GM18907 (cell line): ENCODE measurements around the gene CD101.
"Not testable (repeated sequence)": the region's sequence is repeated elsewhere in the genome, so short reads cannot be mapped to it uniquely, and the experiment has no call there.

Experiments used
- ATAC-seq: cut with Tn5 transposase; IDR thresholded peaks from one replicate; pipeline ENCODE4 v1.9.1; 2021; ENCODE audit warnings: mild to moderate bottlenecking, moderate library complexity; ENCODE audit not compliant: unreplicated experiment

Gene CD101, protein sequence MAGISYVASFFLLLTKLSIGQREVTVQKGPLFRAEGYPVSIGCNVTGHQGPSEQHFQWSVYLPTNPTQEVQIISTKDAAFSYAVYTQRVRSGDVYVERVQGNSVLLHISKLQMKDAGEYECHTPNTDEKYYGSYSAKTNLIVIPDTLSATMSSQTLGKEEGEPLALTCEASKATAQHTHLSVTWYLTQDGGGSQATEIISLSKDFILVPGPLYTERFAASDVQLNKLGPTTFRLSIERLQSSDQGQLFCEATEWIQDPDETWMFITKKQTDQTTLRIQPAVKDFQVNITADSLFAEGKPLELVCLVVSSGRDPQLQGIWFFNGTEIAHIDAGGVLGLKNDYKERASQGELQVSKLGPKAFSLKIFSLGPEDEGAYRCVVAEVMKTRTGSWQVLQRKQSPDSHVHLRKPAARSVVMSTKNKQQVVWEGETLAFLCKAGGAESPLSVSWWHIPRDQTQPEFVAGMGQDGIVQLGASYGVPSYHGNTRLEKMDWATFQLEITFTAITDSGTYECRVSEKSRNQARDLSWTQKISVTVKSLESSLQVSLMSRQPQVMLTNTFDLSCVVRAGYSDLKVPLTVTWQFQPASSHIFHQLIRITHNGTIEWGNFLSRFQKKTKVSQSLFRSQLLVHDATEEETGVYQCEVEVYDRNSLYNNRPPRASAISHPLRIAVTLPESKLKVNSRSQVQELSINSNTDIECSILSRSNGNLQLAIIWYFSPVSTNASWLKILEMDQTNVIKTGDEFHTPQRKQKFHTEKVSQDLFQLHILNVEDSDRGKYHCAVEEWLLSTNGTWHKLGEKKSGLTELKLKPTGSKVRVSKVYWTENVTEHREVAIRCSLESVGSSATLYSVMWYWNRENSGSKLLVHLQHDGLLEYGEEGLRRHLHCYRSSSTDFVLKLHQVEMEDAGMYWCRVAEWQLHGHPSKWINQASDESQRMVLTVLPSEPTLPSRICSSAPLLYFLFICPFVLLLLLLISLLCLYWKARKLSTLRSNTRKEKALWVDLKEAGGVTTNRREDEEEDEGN

DNA sequence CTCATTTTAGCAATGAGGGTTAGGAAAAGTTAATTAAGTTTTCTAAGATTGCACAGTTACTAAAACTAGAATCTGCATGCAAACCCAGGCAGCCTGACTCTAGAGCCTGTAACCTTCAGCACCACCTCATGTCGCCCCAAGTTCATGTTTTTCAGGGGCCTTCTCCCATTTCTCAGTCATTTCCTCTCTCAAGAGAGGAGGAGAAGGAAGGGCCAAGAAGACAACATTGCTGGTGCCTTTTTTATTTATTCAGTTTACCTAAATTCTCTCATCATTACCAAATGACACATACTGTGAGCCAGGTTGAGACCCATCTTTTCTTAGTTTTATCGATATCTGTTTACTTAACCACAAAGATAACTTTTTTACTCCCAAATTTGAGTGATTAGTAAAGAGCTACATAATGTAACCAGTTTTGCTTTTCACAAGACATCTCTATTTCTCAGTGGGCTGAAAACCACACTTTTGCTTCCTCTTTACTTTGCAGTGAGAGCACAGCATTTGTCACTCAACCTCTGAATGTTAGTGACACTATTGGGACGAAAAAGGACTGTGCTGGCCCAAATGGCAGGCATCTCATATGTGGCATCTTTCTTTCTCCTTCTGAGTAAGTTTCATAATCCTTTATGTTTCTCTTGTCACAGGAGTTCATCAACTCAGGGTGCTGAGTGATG lies at the start of gene CD101:
TSS of gene CD101 (plus strand) at position 507 of the 674 bp plus-strand sequence. CDS start at position 565, 58 bp downstream.
- ATAC-seq: peak; percentile 94

DNA sequence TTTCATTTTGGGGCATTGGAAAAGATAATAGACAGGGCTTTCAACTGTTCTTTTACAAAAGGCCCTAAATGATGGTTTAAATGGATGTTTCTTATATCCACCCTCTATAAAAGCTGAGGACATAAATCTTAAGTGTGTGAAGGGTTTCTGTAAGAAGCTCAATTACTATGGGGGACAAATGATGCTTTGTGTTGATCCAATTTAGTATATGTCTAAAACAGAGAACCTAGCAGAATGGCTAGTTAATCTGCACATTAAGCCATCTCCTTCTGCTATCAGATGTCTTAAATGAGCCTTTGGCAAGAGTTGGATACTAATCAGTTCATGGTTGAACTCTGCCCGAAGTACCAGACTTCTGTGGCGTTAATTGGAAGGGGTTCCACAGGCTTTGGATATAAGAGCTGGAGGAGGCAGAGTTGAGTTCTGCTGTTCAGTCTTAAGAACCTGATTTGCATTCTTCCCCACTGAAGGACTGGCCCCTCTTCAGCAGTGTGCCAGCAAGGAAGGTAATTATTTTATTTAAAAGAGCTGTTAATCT lies 48.8 kb upstream of the CD101 start:
- no peak for ATAC-seq

DNA sequence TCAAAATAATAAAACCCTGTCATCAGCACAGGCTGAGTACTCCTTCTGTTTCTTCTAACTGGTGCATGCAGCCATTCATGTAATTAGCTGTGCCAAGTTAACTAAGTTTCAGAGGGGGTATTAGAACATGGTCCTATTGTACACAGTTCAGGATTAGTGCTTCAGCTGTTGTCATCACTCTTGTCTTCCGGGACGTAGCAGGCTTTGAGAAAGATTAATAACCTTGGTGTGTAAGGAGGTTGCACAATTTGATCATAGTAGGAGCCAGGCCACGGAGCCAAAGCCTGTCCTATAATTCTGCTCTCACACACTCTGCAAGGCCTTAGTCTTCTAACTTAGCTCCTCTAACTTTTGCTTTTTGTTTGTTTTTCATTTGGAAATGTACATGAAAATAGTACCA lies 47.1 kb upstream of the CD101 start:
- no peak for ATAC-seq

DNA sequence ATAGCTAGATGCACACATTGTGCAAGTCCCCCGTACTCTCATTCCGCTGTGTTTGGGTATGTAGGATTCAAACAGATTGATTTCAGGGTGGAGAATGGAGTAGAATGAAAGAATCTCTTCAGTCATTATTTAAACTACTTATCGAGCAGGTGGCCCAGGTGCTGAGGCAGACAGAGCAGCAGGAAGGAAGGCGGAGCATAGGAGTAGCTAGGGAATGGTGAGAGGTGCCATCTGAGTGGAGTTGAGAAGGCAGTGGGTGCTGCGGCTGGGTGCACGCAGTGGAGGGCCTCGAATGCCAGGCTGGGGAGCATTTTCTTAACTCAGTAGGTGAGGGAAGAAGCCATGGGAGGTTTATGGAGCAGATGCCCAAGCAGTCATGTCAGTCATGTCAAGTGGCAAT lies 45.2 kb upstream of the CD101 start:
- no peak for ATAC-seq

DNA sequence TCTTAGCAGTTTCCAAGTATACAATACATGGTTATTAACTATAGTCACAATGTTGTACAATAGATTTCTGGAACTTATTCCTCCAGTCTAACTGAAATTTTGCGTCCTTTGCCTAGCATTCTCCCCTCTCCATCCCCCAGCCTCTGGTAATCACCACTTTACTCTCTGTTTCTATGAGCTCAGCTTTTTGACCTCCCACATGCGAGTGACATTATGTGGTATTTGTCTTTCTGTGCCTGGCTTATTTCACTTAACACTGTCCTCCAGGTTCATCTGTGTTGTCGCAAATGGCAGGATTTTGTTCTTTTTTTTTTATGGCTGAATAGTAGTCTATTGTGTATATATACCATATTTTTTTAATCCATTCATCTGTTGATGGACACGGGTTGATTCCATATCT lies 43.9 kb upstream of the CD101 start:
- ATAC-seq: no peak

DNA sequence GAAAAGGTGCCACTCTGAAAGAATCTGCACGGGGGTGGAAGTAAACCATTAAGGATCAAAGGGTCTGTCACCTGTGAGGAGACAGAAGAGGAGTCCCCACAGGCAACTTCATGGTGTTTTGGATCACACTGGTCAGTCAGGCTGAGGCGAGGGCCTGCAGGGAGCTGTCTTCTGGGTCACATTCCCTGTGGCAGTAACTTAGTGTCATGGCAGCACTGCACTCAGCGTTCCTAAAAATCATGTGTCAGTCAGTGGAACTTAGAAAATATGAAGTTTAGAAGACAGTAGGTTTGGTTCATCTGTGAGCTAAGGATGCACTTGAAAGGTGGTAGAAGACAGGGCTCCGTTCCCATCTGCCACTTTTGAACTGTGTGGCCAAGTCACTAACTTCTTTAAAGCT lies 43.5 kb upstream of the CD101 start:
- ATAC-seq: no peak

DNA sequence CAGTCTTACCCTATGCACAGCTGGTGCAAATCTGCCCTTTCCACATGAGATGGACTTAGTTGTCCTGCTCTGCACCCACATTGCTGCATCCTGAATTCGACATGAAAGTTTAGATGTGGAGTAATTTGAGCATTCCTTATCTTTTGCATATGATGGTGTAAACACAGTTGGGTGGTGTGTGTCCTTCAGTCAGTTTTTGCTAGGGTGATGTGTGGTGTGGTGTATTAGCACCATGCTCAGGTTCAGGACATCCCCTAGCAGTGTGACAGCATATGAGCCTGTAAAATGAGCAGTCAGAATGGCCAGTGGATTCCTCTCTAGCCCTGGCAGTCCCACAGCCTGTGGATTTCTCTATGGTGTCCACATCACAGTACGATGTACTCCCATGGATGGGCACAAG lies 42.6 kb upstream of the CD101 start:
- no peak for ATAC-seq

DNA sequence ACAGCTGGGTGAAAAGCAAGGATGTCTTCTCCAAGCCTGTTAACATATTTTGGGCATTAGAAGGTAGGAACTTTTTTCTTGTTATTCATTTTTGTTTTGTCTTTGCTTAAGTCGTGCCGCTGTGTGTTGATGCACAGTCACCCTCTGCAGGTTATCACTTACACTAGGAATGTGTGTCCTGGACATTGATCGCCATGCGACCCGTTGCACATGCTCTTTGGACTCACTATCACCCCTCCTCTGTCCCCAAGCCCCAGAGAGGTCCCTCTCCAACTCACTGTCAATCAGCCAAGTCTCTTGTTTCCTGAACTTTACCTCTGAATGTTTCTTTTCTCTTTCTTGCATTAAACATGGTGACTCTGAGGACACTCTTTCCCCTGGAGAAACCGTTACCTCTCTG lies 40.0 kb upstream of the CD101 start:
- no peak for ATAC-seq

DNA sequence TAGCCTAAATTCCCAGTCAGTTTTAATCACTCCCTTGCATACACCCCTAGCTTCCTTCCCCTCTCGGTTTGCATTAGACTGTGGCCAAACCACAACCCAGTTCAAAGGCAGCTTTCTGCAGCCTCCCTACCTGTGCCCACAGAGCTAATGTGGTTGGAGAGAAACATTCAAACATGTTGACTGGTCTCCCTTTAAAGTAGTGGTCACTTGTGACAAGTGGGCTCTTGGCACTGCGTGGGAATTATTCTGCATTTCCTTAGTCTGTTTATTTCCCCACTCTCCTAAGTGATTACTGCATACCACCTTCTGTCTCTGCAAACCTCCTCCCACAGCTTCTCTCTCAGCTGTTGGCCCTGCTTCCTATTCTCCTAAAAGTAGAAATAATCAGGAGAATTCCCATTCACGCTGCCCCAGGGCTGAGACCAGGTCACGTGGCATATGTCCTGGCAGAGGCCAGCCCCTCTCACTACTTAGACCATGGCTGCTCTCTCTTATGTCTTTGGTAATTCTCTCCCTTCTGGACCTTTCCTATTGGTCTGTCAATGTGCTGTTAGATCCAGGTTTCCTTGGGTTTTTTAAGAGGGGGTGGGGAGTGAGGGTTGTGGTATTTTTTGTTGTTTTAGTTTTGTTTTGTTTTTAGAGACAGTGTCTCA lies 38.4 kb upstream of the CD101 start:
- ATAC-seq: no peak

DNA sequence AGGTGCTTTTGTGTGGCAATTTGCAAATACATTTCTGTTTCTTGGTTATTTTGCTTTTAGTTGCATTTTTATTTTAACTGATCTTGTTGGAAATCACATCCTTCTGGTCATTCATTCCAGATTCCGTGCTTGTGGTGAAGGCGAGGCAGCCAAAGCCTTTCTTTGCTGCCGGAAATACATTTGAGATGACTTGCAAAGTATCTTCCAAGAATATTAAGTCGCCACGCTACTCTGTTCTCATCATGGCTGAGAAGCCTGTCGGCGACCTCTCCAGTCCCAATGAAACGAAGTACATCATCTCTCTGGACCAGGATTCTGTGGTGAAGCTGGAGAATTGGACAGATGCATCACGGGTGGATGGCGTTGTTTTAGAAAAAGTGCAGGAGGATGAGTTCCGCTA lies 34.8 kb upstream of the CD101 start:
- ATAC-seq: no peak

DNA sequence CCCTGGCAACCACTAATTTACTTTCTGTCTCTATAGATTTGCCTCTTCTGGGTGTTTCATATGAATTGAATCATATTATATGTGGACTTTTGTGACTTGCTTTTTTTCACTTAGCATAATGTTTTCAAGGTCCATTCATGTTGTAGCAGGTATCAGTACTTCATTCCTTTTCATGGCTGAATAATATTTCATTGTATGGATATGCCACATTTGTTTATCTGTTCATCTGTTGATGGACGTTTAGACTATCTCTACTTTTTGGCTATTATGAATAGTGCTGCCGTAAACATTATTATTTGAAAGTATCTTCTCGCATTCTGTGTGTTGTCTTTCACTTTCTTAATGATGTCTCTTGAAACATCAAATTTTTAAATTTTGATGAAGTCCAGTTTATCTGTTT lies 32.8 kb upstream of the CD101 start:
- no peak for ATAC-seq

DNA sequence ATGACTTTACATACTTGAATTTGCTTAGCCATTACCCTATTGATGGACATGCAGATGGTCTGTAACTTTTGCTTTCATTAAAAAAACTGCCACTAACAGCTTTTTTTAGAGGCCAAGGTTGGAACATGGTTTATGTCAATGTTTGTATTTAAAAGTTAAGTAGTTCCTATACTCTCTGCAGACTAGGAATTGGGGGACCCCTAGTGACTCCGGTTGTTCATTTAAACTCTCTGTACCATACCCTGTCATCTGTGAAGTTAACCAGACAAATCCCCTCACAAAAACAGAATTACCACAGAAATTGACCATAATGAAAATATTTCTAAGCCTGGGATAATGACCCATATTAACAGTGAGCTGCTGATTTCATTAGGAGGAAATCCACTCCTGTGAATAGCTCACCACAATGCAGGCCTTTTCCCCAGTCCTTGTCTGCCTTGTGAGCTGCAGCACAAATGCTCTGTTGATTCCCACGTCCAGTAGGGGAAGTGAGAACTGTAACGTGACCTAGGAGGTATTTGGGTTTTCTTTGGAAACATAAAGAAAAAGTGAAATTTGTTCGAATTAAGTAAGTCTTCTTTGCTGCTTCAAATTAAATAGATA lies 30.2 kb upstream of the CD101 start:
- ATAC-seq: no peak

DNA sequence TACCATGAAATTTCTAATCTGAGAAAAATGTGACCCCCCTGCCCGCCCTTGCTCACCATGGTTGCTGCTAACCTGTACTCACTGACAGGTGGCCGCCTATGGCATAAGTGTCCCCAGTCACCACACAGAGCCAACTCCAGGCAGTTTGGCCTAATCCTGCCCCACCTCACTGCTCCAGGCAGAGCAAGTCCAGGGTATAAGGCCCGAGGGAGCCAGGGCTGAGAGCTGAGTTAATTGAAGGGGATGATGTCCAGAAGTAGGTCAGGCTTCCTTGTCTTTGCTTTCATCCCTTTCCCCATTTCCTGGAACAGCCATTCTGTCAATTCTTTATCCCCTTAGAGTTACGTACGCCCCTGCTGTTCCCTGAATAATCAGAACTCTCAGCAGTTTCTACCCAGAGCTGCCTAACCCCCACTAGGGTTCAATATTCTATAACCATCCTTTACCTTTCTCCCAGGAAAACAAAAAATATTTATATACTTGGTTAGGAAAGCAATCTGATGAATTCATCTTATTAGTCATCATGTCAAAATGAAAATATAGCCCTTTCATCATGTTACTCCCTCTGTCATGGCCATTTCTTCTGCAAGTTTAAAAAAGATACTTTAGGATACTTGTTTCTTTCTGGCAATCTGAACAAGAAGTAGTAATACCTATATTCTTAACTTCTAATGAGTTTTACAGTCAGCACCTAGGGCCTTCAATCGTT lies 29.4 kb upstream of the CD101 start:
- ATAC-seq: no peak

DNA sequence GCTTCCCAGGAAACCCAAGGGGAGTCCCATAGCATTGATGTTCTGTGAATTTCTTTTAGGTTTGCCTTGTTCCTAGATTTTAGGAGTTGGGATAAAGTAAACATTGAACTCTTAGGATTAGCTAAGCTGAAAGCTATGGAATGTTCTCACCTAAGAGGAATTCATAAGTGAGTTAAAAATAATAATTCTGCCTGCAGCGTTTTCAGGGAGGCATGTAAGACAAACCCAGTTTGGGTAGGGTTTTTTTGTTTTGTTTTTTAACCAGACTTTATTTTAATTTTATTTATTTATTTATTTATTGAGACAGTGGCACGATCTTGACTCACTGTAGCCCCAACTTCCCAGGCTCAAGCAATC lies 28.9 kb upstream of the CD101 start:
- no peak for ATAC-seq

DNA sequence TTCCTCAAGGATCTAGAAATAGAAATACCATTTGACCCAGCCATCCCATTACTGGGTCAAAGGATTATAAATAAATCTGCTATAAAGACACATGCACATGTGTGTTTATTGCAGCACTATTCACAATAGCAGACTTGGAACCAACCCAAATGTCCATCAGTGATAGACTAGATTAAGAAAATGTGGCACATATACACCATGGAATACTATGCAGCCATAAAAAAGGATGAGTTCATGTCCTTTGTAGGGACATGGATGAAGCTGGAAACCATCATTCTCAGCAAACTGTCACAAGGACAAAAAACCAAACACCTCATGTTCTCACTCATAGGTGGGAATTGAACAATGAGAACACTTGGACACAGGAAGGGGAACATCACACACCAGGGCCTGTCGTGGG lies 21.3 kb upstream of the CD101 start:
- not testable (repeated sequence) for ATAC-seq

DNA sequence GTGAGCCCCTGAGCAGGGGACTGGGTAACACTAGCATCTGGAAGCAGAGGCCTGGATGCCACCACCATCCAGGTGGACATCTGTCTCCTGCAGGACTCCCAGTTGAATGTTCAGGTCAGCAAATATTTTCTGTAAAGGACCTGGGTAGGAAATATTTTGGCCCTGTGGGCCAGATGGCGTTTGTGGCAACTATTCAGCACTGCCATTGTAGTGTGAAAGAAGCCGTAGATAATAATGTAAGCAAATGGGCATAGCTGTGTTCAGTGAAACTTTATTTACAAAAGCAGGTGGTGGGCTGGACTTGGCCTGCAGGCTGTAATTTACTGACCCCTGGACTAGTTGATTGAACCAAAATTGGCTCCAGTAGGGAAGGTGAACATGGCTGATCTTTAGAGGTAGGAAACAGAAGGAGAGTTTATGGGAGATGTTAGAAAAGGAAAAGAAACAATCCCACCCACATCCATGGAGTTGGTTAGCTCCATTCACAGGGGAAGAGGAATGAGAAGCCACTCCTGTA lies 20.0 kb upstream of the CD101 start:
- ATAC-seq: no peak

DNA sequence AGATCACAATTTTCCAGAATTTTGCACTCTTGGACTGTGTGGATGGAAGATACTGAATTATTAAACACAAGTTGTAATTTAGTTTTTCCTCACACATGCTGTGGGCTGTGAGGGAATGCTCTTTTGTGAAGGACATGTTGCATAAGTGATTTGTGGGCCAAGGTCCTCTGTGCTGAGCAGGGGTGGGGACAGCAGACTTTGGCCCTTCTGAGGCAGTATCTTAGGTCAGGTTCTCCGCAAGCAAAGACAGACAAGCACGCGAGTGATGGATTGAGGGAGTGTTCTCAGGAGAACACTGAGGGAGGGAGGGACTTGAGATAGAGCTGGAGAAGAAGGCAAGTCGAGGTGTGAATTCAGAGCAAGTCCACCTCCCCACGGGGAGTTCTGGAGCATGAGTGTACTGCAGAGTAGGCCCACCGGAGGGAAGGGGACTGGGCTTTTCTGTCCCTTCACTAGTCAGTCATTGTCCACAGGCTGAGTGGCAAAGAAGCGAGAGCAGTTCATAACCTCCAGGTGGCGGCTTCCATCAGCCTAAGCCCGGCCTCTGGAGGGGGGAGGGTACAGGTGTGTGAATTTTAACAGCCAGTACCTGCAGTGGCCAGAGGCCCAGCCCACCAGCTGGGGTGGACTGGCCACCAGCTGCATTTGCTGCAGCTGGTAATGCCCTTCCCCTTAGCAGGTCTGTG lies 19.1 kb upstream of the CD101 start:
- ATAC-seq: no peak

DNA sequence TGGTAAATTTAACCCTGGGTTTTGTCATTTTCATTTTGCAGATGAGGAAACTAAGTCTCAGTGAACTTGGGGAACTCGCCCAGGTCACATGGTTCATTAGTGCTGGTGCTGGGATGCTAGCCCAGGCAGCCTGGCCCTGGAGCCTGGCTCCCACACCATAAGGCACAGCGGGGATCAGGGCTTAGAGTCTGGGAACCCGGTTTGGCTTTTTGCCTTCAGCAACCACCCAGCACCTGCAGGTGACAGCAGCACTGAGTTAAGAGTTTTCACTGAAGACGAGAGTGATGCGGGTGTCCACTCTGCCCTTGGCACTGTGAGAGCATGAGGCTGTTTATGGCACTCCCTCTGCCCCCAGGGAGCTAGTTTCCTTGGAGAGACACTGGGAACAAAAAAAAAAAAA lies 18.4 kb upstream of the CD101 start:
- no peak for ATAC-seq

DNA sequence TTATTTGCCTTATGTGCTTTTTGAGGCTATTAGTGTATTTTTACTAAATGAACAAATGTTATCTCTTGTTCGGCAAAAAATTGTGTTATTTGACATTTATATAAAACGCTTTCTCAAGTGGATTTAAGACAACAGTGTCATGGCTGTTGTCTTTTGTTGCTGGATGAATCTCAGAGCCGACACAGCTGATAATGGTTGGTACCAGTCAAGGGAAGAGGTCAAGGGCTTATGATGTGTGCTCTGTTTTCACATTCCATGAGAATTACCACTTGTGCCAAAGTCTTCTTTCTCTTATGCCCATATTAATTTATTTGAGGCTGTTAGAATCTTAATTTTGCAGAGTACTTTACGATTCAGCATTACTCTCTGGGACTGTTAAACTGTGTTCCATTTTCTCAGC lies 17.9 kb upstream of the CD101 start:
- no peak for ATAC-seq
